Measurements from ENCODE around the gene MED15. TPM values are rescaled to one million over a fixed set of nuclear protein-coding genes. Genes with fewer than 3 reads are reported as not detected.

The MED15 gene
- total RNA-seq, 1 donor from 2014 or later = 11.9 TPM

DNA sequence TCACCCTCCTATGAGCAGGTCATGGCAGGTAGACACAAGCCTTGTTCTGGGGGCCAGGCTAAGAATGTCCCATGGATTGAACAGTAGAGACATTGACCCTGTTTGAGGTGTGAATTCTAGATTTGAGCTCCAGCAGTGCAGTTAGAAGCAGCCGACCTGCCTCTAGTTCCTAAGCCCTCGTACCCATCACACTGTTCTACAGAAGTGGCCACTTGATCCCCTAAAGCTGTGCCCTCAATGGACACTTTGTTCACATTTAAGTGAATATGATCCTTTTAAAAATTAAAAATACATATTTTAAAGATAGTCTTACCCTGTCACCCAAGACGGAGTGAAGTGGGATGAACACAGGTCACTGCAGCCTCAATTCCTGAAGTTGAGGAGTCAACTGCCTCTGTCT lies 122.0 kb downstream of the MED15 start:
- no peak for DNase-seq

DNA sequence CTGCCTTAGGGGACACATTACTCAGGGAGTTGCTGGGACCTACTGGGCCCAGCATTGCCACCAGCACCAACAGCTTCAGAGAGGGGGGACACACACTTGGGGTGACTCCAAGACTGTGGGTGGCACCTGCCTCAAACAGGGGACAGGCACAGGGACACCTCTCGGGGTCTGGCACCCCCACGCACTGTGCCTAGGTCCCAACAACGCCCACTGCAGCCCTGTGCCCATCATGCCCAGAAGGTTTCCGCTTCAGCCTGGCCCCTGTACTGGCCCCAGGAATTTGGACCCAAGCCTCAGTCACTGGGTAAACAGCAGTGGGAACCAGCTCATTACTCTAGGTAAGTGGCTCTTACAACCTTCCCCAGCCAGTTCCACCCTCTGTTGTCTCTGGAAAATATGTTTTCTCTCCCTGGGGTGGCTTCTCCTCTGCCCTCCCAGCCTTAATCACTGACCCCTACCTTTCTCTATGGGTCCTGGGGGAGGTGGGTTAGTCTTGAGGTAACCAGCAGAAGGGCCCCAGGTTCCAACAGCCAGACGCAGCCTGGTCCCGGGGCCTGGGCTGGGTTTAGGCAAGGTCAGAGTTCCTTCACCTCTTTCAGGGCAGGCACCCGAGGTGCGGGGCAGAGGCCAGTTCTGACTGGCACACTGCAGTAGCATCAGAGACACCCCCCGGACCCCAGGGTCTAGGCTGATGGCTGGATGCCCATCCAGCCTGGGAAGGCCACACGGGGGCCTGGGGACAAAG lies 123.6 kb downstream of the MED15 start:
- no peak for DNase-seq

DNA sequence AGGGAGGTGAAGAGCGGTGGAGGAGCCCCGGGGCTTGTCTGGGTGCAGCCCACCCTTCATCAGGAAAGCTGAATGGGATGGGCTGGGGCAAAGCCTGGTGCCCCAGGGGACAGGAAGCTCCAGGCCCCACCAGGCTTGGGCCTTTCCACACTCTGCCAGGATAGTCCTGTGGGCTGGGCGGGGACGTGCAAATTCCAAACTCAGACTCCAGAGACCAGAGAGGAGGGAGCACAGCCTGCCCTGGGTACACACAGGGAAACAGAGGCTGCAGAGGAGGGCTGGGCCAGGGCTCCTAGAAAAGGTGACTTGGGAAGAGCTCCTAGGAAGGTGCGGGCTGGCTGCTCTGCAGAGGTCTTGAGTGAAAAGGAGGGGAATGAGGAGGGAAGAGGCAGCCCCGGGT lies 124.7 kb downstream of the MED15 start:
- DNase-seq = no peak

DNA sequence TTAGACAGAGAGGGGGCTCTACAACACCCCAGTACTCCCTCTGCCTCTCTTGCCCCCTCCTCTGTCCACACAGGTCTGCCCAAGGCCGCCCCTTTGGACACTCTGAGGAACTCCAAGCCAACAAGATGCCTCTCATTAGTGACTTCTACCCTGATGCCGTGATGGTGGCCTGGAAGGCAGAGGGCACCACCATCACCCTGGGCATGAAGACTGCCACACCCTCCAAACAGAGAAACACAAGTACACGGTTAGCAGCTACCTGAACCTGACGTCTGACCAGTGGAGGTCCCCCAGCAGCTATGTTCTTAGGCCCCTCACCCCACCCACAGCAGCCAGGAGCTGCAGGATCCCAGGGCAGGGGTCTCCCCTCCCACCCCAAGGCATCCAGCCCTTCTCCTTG lies 125.1 kb downstream of the MED15 start:
- DNase-seq = no peak

DNA sequence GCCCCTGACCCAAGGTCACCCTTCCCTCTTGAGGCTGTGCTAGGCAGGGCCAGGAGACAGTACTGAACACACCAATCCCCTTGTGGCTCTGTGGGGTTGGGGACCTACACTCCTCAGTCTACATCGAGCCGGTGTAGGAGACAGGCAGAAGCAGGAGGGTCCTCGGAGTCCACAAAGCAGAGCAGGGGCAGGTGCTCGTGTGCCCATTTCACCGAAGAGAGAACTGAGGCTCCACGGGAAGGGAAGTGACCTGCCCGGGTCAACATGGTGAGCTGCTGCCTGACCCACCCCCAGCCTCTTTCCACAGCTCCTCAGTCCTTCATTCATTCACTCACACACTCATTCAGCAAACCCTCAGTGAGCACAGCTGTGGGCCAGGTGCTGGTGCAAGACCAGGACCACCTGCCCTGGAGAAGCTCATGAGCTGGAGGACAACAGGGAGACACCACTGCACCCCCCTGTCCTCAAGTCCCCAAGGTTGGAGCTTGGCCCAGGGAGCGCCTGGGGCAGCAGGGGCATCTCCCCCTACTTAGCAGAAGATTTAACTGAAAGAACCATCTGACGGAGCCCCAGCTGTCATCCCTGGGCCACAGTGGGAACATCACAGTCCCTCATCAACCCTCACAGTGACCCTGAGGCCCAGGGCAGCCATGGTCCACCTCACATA lies 127.3 kb downstream of the MED15 start:
- DNase-seq = no peak

DNA sequence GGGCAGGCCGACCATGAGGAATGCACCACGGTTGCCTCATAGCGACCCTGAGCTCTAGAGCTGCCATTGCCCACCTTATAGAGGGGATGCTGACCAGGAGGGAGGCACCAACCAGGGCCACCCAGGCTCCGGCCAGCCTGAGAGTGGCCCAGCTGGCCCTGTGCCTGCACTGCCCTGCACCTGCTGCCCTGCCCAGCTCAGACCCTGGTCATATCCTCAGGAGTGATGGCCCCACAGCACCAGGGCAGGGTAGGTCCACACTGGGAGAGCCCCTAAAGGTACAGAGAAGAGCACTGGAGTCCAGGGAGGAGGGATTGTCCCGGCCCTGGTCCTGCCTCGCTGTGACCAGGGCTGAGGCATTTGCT lies 127.8 kb downstream of the MED15 start:
- DNase-seq = no peak

DNA sequence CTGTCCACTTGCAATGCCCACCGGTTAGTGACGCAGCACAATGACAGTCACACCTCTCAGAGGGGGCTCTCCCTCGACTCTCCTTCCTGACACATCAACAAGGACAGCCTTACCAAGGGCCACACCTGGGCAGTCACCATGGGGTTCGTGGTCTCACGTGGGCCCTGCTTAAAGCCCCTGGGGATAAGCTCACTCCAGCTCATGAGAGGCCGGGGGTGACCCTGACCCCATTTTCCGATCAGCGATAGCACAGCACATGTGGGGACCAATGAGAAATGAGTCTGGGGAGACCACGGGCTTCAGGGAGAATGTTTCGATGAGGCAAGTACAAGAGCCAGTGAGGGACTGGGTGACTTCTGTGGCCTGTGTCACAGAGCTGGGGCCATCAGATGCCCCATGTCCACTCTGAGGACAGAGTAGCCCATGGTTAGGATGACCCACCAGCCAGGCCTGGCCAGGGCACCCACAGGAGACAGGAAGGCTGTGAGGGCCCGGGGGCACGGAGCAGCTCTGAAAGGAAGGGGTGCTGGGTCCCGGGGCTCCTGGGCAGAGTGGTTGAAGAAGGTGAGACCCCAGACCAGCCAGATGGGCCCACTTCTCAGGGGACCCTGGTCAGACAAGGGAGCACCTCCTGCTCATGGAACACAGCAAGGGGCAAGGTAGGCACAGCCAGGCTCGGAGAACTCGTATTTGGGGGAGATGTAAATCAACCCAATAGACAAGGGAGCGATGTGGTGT lies 128.8 kb downstream of the MED15 start:
- DNase-seq = no peak

DNA sequence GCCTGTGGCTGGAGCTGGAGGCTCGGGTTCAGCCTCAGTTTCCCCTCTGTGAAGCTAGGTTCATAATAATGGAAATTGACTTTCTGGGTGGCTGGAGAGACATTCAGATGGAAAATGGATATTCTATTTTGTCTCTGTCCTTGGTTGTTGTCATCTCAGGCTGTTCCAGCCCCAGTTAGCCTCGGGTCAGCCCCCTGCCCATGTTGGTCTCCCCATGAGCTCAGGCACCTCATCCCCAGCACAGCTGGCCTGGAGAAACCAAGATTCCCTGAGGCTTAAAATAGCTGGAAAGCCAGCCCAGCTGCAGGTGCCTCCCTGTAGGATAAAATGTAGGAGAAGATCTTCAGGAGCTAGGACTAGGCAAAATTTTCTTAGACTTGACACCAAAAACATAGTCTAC lies 129.5 kb downstream of the MED15 start:
- no peak for DNase-seq

Small RNAs within 50 kb of the gene (small RNA-seq; reads per million reads assigned to genes)
- gene IGLL4P (not detected), gene RF00019 (not detected), gene RN7SL812P (not detected), gene RNY1P9 (0.64 reads per million, percentile 59 among the genes with 10 or more reads in this experiment)

Other genes with a start within 250 kb of the MED15 start
- gene RTN4R, start 239.3 kb upstream of the MED15 start, total RNA-seq = 9.5 TPM
- 25.1 TPM for gene DGCR6L, start 187.6 kb upstream of the MED15 start, total RNA-seq
- gene ZNF74, start 113.5 kb upstream of the MED15 start, total RNA-seq = 46.2 TPM
- gene SCARF2, start 69.8 kb upstream of the MED15 start, total RNA-seq = 1.7 TPM
- gene KLHL22, start 11.8 kb upstream of the MED15 start, total RNA-seq = 43.7 TPM

All from occipital lobe (tissue), 3 donors.